NCI-H1694 treated with DMSO at 0.1 percent for 48 hours (cell line): ENCODE measurements around the gene DDX4.

Source experiments
- DNase-seq: peaks from one replicate; lab custom pipeline; 2025; lab: John Stamatoyannopoulos, UW

The DDX4 gene

GRCh38 chr5:55821731-55822512 lies 84.1 kb downstream of the DDX4 start:
- DNase-seq, result no peak

- no peak for DNase-seq
Observed at GRCh38 chr5:55823151-55823796, 85.4 kb downstream of the DDX4 start.

GRCh38 chr5:55829956-55830355 lies 92.1 kb downstream of the DDX4 start:
- DNase-seq, result no peak

GRCh38 chr5:55832446-55832845 lies 94.6 kb downstream of the DDX4 start:
- DNase-seq, result no peak

- no peak for DNase-seq
Observed at GRCh38 chr5:55836191-55836590, 98.3 kb downstream of the DDX4 start.

- no peak for DNase-seq
Observed at GRCh38 chr5:55841976-55842375, 104.1 kb downstream of the DDX4 start.

GRCh38 chr5:55847837-55848236 lies 110.0 kb downstream of the DDX4 start:
- DNase-seq, result no peak

- no peak for DNase-seq
Observed at GRCh38 chr5:55848783-55849182, 110.9 kb downstream of the DDX4 start.

GRCh38 chr5:55850839-55851674 lies 113.2 kb downstream of the DDX4 start, which contains the start of gene IL31RA:
Gene IL31RA, plus strand, starts transcription at chr5:55851357. Its CDS starts 214 bp downstream, at chr5:55851571.
- DNase-seq, result no peak

- DNase-seq, result no peak
Observed at GRCh38 chr5:55851675-55851979, 113.8 kb downstream of the DDX4 start.

- DNase-seq, result no peak
Observed at GRCh38 chr5:55852503-55852902, 114.6 kb downstream of the DDX4 start.

GRCh38 chr5:55853041-55853670 lies 115.3 kb downstream of the DDX4 start:
- DNase-seq, result no peak

GRCh38 chr5:55853818-55854217 lies 116.0 kb downstream of the DDX4 start:
- no peak for DNase-seq

GRCh38 chr5:55855509-55855908 lies 117.6 kb downstream of the DDX4 start:
- DNase-seq, result no peak

- no peak for DNase-seq
Observed at GRCh38 chr5:55856516-55857246, 118.8 kb downstream of the DDX4 start.

- no peak for DNase-seq
Observed at GRCh38 chr5:55857247-55857640, 119.4 kb downstream of the DDX4 start.

- no peak for DNase-seq
Observed at GRCh38 chr5:55858104-55858503, 120.2 kb downstream of the DDX4 start.

GRCh38 chr5:55860288-55860687 lies 122.4 kb downstream of the DDX4 start:
- DNase-seq, result no peak

- no peak for DNase-seq
Observed at GRCh38 chr5:55860709-55861108, 122.8 kb downstream of the DDX4 start.

- DNase-seq, result no peak
Observed at GRCh38 chr5:55864606-55865541, 127.0 kb downstream of the DDX4 start.

- no peak for DNase-seq
Observed at GRCh38 chr5:55865831-55866230, 128.0 kb downstream of the DDX4 start.
